ENCODE data around the gene PTPN11.

GRCh38 chr12:112409906-112410244 lies 8.9 kb upstream of the PTPN11 start:
- TF ChIP-seq, protein P1, sequence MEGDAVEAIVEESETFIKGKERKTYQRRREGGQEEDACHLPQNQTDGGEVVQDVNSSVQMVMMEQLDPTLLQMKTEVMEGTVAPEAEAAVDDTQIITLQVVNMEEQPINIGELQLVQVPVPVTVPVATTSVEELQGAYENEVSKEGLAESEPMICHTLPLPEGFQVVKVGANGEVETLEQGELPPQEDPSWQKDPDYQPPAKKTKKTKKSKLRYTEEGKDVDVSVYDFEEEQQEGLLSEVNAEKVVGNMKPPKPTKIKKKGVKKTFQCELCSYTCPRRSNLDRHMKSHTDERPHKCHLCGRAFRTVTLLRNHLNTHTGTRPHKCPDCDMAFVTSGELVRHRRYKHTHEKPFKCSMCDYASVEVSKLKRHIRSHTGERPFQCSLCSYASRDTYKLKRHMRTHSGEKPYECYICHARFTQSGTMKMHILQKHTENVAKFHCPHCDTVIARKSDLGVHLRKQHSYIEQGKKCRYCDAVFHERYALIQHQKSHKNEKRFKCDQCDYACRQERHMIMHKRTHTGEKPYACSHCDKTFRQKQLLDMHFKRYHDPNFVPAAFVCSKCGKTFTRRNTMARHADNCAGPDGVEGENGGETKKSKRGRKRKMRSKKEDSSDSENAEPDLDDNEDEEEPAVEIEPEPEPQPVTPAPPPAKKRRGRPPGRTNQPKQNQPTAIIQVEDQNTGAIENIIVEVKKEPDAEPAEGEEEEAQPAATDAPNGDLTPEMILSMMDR (IDR thresholded peaks at IDR 0.05): no peak
- TF ChIP-seq POLR2A (IDR thresholded peaks at IDR 0.05): no peak

Data from lower leg skin (tissue), 3 donors.